ENCODE results near the gene PPP4R3B. TPM values are rescaled to one million over a fixed set of nuclear protein-coding genes. Genes with fewer than 3 reads are reported as not detected.

The PPP4R3B gene
- total and polyA plus RNA-seq, 2 of the 13 experiments (the other 11 are each of a cell fraction or from before 2014, with no cell fraction given), result 24.2 to 53.0 TPM

DNA sequence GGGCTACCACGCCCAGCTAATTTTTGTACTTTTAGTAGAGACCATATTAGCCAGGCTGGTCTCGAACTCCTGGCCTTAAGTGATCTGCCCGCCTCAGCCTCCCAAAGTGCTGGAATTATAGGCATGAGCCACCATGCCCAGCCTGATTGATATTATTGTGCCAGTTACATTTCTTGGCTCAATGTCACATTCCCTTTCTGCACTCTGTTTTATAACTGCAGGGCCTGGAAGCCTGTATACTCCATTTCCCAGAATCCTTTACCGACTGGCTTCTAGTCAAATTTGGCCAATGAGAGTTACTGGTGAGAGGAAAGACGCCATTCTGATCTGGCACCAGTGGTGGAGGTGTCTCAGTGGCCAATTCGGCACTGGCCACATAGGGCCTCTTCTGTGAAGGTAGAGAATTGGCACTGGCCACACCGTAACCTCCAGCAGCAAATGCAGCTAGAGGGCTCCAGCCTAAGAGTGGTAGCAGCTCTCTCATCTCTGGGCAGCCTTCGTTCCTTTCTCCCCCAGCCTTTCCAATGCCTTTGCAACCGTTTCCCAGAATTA lies 114.8 kb downstream of the PPP4R3B start:
- Histone ChIP-seq H3K27me3 (ENCODE audit: control insufficient read depth in 1 of 2, insufficient read depth in 2 of 2, low read length in 2 of 2) (no peaks in the 10 kb centered on the region), H3K9me3 (ENCODE audit: low read length) (no peaks in the 10 kb centered on the region), H4K20me1 (ENCODE audit: insufficient read depth, low read length) (no peaks in the 10 kb centered on the region), H3K27ac (ENCODE audit: extremely low read length, insufficient read depth, low read length) (no peak overlapping the region), H3K4me3 (replicated peaks in 1 of 3; ENCODE audit: insufficient read depth in 1 of 3, low read depth in 2 of 3, low read length in 3 of 3) (no peak overlapping the region), H2AFZ (ENCODE audit: low read length) (no peak overlapping the region), H3K36me3 (replicated peaks in 1 of 2; ENCODE audit: control insufficient read depth in 1 of 2, insufficient read depth in 2 of 2, low read length in 2 of 2) (no peaks in the 10 kb centered on the region), H3K4me2 (ENCODE audit: low read depth, low read length) (peak overlapping the region; percentile 10; the same call in 1 of the 2 replicates), H3K79me2 (ENCODE audit: insufficient read depth, low read length) (no peaks in the 10 kb centered on the region), H3K4me1 (ENCODE audit: insufficient read depth, low read length) (no peaks in the 10 kb centered on the region), H3K9ac (ENCODE audit: insufficient read depth, low read depth, low read length) (no peak overlapping the region)
- no peak for FAIRE-seq
- ATAC-seq, result peak; percentile 77
- ChIA-PET POLR2A (interaction anchor here (0.6 kb wide), 1 partner anchor 15 kb away, joined by 3 read pairs; no protein-coding TSS in a partner anchor), CTCF (ENCODE audit: low intra/inter-chr PET ratio, low total read pairs) (no interaction called here)
- no peak for DNase-seq (ENCODE audit: low spot score)
- TF ChIP-seq ZNF143 (CRISPR knock-in tag; IDR thresholded peaks at IDR 0.05), result peak; percentile 45; the same call in 1 of the 2 replicates
- peak; percentile 34; the same call in 1 of the 2 replicates for TF ChIP-seq THAP11 (CRISPR knock-in tag; IDR thresholded peaks at IDR 0.05)
- peak; percentile 20; the same call in 1 of the 2 replicates for TF ChIP-seq POGZ (CRISPR knock-in tag; IDR thresholded peaks at IDR 0.05)
- peak; percentile 41; the same call in 1 of the 2 replicates for TF ChIP-seq NFYB (CRISPR knock-in tag; IDR thresholded peaks at IDR 0.05)
- TF ChIP-seq ZFP36 (IDR thresholded peaks at IDR 0.05; ENCODE audit: borderline replicate concordance, low read depth, low read length, partially characterized antibody), result no peak
- TF ChIP-seq, protein P1, sequence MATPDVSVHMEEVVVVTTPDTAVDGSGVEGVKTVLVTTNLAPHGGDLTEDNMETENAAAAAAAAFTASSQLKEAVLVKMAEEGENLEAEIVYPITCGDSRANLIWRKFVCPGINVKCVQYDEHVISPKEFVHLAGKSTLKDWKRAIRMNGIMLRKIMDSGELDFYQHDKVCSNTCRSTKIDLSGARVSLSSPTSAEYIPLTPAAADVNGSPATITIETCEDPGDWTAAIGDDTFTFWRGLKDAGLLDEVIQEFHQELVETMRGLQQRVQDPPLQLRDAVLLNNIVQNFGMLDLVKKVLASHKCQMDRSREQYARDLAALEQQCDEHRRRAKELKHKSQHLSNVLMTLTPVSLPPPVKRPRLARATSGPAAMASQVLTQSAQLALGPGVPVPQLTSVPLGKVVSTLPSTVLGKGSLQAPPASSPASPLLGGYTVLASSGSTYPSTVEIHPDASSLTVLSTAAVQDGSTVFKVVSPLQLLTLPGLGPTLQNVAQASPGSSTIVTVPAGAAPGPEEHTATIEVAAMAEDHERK (CRISPR knock-in tag; IDR thresholded peaks at IDR 0.05; ENCODE audit: low read depth), result no peak
- TF ChIP-seq ZZZ3 (CRISPR knock-in tag; IDR thresholded peaks at IDR 0.05; ENCODE audit: borderline replicate concordance), result no peak
- intact Hi-C loops (cut with micrococcal nuclease; ENCODE audit: unreplicated experiment) (no loop called here), in situ Hi-C loops (cut with HindIII; ENCODE audit: extremely low pct_ligation_motif_present, low pct_unique_long_range_greater_than_20kb) (no loop called here)
- no TSS peak for BruUV-seq (replicated peaks)
- 65% methylated on average over 9 of the region's 9 CpGs for WGBS (ENCODE audit: low lambda C conversion rate)

DNA sequence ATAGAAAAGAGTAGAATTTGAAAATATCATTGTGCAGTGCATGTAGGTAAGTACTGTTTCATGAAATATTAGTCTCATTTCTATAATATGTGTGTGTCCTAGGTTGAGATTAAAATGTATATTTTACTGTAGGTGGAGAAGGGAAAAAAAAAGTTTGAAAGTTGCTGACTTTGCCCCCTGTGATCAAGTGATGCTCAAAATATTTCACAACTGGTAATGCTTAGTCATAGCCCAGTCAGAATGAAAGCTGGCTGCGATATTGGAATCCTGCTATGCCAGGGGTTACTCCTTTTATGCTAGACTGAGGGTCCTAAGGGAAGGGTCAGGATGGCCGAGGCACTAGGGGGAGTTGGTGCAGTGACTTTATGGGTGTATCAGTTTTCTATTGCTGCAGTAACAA lies 117.4 kb downstream of the PPP4R3B start:
- ATAC-seq (peak; percentile 58; the same call in 2 of the 3 replicates), FAIRE-seq (no peak), DNase-seq (ENCODE audit: low spot score) (peak; percentile 13)
- no TSS peak for BruUV-seq (replicated peaks)
- H3K9me3 ChIP-seq (ENCODE audit: low read length), result no peaks in the 10 kb centered on the region
- 5% methylated on average over 2 of the region's 2 CpGs for WGBS (ENCODE audit: low lambda C conversion rate)
- H2AFZ ChIP-seq (ENCODE audit: low read length), result no peak overlapping the region
- no peak overlapping the region for H3K27ac ChIP-seq (ENCODE audit: extremely low read length, insufficient read depth, low read length)
- ChIA-PET POLR2A (no interaction called here), CTCF (ENCODE audit: low intra/inter-chr PET ratio, low total read pairs) (no interaction called here)
- in situ Hi-C loops (cut with HindIII; ENCODE audit: extremely low pct_ligation_motif_present, low pct_unique_long_range_greater_than_20kb) (no loop called here), intact Hi-C loops (cut with micrococcal nuclease; ENCODE audit: unreplicated experiment) (no loop called here)
- H4K20me1 ChIP-seq (ENCODE audit: insufficient read depth, low read length), result no peaks in the 10 kb centered on the region
- no peaks in the 10 kb centered on the region for H3K79me2 ChIP-seq (ENCODE audit: insufficient read depth, low read length)
- no peaks in the 10 kb centered on the region for H3K36me3 ChIP-seq (replicated peaks in 1 of 2; ENCODE audit: control insufficient read depth in 1 of 2, insufficient read depth in 2 of 2, low read length in 2 of 2)
- no peaks in the 10 kb centered on the region for H3K27me3 ChIP-seq (ENCODE audit: control insufficient read depth in 1 of 2, insufficient read depth in 2 of 2, low read length in 2 of 2)
- no peak overlapping the region for H3K9ac ChIP-seq (ENCODE audit: insufficient read depth, low read depth, low read length)
- no peak overlapping the region for H3K4me3 ChIP-seq (replicated peaks in 1 of 3; ENCODE audit: insufficient read depth in 1 of 3, low read depth in 2 of 3, low read length in 3 of 3)
- H3K4me2 ChIP-seq (ENCODE audit: low read depth, low read length), result no peak overlapping the region
- no peaks in the 10 kb centered on the region for H3K4me1 ChIP-seq (ENCODE audit: insufficient read depth, low read length)
- TF ChIP-seq ZNF292 (CRISPR knock-in tag; IDR thresholded peaks at IDR 0.05; ENCODE audit: borderline replicate concordance, low read depth) (no peak), NFE2L2 (IDR thresholded peaks at IDR 0.05; ENCODE audit: low read length) (peak; percentile 59)
- TF ChIP-seq, protein P2, sequence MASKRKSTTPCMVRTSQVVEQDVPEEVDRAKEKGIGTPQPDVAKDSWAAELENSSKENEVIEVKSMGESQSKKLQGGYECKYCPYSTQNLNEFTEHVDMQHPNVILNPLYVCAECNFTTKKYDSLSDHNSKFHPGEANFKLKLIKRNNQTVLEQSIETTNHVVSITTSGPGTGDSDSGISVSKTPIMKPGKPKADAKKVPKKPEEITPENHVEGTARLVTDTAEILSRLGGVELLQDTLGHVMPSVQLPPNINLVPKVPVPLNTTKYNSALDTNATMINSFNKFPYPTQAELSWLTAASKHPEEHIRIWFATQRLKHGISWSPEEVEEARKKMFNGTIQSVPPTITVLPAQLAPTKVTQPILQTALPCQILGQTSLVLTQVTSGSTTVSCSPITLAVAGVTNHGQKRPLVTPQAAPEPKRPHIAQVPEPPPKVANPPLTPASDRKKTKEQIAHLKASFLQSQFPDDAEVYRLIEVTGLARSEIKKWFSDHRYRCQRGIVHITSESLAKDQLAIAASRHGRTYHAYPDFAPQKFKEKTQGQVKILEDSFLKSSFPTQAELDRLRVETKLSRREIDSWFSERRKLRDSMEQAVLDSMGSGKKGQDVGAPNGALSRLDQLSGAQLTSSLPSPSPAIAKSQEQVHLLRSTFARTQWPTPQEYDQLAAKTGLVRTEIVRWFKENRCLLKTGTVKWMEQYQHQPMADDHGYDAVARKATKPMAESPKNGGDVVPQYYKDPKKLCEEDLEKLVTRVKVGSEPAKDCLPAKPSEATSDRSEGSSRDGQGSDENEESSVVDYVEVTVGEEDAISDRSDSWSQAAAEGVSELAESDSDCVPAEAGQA (IDR thresholded peaks at IDR 0.05; ENCODE audit: low read depth), result no peak
- TF ChIP-seq, protein P2 (CRISPR knock-in tag; IDR thresholded peaks at IDR 0.05; ENCODE audit: borderline replicate concordance), result no peak
